Coronary artery (tissue), 2 donors: ENCODE results near the gene ARHGEF2.

Experiments used
- DNase-seq: peaks from one replicate; pipeline ENCODE4 v3.0.0-alpha.2; 2017; ENCODE audit warnings: low spot score
- H3K27ac ChIP-seq, 2 donors: fragments of 200-600 bp; sonication (generic); one replicate each; pipeline ENCODE4 v1.5.1; 2016 to 2019
- H3K4me3 ChIP-seq: fragments of 200-600 bp; sonication (generic); 2 replicates; pipeline ENCODE4 v1.5.1; 2016; ENCODE audit warnings: mild to moderate bottlenecking, moderate library complexity
- TF ChIP-seq, protein P1 (sequence below): fragments of 200-600 bp; sonication (generic); IDR thresholded peaks from one replicate; pipeline ENCODE4 v1.5.1; 2019; ENCODE audit warnings: antibody characterized with exemption

Gene ARHGEF2

DNA sequence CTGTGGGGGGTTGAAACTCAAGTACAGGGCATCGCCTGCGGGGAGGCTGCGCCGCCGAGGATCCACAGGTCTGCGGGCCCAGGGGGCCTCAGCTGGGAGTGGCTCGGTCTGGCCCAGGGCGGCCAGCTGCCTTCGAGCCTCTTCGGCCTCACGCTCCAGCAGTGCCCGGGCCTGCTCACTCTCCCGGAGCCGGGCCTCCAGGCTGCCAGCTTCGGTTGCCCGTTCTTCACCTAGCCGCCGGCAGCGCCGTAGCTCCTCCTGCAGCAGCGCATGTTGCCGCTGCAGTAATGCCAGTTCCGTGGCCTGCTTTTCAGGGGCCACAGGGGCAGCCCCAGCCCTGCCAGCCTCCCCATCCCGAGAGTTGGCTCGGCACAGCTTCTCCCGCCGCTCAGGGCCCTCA, 27.5 kb downstream of the ARHGEF2 start:
- DNase-seq, result no peak
- H3K27ac ChIP-seq, result no peak overlapping the region
- TF ChIP-seq, protein P1, sequence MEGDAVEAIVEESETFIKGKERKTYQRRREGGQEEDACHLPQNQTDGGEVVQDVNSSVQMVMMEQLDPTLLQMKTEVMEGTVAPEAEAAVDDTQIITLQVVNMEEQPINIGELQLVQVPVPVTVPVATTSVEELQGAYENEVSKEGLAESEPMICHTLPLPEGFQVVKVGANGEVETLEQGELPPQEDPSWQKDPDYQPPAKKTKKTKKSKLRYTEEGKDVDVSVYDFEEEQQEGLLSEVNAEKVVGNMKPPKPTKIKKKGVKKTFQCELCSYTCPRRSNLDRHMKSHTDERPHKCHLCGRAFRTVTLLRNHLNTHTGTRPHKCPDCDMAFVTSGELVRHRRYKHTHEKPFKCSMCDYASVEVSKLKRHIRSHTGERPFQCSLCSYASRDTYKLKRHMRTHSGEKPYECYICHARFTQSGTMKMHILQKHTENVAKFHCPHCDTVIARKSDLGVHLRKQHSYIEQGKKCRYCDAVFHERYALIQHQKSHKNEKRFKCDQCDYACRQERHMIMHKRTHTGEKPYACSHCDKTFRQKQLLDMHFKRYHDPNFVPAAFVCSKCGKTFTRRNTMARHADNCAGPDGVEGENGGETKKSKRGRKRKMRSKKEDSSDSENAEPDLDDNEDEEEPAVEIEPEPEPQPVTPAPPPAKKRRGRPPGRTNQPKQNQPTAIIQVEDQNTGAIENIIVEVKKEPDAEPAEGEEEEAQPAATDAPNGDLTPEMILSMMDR, result no peak
- no peak overlapping the region for H3K4me3 ChIP-seq

DNA sequence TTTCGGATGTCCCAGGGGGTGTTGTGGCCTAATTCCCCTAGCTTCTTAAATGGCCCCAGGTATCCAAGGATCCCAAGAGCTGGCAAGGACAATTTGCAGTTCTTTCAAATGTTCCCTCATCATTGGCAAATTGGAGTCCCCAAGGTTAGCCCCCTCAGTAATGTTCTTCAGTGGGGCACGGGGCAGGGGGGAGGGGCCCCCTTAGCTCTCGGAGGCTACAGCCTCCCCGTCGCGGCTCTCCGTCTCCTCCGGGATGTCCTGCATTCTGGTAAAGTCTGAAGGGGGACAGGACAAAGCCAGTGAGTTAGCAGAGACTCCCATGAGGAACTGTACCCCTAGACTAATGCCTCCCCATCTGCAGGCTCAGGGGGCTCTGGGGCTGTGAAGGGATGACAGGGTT, 30.6 kb downstream of the ARHGEF2 start:
- TF ChIP-seq, protein P1, result no peak
- no peak overlapping the region for H3K4me3 ChIP-seq
- DNase-seq, result no peak
- H3K27ac ChIP-seq, result no peak overlapping the region

DNA sequence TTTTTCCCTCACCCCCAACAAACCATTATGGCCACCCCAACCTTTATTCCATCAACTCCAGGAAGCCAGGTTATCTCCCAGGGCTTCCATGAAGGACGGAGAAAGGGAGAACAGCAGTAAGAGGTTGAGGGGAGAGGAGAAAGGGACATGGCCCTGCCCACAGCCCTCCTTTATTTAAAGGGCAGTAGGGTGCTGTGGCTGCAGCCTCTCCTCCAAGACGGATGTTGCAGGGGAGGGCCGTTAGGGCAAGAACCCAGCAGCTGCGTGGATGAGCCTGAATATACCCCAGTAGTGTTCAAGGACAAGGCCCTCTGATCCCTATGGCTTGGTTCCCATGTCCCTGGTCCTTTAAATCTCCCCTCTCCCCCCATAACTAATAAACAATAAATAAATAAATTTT, 31.1 kb downstream of the ARHGEF2 start:
- no peak for DNase-seq
- TF ChIP-seq, protein P1, result no peak
- Histone ChIP-seq H3K4me3 (no peak overlapping the region), H3K27ac (no peak overlapping the region)

DNA sequence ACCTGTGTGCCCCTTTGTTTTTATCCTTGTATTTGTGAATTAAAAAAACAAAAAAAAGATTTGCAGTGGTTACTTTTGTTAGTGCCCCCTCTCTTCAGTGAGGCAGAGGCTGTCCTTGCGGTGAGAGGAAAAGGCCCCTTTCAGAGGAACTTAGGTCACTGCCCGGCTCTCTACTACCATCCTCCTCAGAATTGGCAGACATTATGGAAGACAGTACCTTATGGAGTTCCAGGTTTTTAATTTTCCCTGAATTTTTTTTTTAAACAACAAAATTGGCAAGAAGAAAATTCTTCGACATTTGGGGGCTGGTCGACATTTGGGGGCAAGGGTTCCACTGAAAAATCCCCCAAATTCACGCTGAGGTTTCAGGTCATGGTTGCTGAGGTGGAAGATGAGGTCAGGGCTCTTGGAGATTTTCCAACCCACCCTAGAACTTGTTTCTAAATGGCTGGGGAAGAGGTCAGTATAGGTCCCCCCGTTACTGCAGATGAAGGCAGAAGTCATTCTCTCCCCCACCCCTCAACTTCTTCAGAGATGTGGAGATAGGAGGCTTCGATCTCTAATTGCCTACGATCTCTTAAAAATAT, 31.6 kb downstream of the ARHGEF2 start:
- TF ChIP-seq, protein P1, result no peak
- no peak for DNase-seq
- Histone ChIP-seq H3K27ac (no peak overlapping the region), H3K4me3 (no peak overlapping the region)

DNA sequence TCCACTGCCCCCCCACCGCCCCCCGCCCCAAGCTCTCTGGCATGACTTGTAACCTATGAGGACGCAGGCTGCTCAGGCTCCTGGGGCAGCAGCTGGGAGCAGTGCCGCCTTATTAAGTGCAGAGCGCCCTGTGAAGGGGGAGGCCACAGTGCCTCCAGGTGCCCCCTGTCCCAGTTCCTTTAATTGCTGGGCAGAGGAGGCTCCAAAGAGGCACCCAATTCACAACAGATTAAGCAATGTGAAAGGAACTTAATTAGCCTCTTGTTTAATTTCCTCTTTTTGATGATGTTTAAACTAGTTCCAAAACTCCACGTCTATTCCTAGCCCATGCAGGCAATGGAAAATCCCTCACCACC, 33.9 kb downstream of the ARHGEF2 start:
- Histone ChIP-seq H3K27ac (peak overlapping the region in 1 of 2 donors; percentile 60), H3K4me3 (no peak overlapping the region)
- no peak for DNase-seq
- TF ChIP-seq, protein P1, result no peak

DNA sequence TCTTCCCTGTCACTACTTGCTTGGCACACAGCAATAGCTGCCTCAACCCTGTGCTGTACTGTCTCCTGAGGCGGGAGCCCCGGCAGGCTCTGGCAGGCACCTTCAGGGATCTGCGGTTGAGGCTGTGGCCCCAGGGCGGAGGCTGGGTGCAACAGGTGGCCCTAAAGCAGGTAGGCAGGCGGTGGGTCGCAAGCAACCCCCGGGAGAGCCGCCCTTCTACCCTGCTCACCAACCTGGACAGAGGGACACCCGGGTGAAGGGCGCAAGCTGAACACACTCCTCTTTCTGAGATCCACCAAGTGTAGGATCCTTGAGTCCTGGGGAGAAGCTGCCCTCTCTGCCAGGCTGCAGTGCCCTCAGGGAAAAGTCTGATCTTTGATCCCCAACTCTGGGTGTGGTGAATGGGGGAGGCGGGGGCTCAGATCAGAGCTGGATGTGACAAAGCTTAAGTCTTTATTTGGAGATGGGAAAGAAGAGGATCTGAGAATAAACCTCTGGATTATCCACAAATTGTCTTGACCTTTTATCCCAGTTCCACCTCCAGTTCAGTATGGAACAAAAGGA, 35.7 kb downstream of the ARHGEF2 start:
- H3K27ac ChIP-seq, result peak overlapping the region in 1 of 2 donors; percentile 84
- TF ChIP-seq, protein P1, result no peak
- no peak overlapping the region for H3K4me3 ChIP-seq

DNA sequence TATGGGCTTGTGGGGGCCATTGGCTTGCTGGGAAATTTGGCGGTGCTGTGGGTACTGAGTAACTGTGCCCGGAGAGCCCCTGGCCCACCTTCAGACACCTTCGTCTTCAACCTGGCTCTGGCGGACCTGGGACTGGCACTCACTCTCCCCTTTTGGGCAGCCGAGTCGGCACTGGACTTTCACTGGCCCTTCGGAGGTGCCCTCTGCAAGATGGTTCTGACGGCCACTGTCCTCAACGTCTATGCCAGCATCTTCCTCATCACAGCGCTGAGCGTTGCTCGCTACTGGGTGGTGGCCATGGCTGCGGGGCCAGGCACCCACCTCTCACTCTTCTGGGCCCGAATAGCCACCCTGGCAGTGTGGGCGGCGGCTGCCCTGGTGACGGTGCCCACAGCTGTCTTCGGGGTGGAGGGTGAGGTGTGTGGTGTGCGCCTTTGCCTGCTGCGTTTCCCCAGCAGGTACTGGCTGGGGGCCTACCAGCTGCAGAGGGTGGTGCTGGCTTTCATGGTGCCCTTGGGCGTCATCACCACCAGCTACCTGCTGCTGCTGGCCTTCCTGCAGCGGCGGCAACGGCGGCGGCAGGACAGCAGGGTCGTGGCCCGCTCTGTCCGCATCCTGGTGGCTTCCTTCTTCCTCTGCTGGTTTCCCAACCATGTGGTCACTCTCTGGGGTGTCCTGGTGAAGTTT, 36.4 kb downstream of the ARHGEF2 start:
- no peak for DNase-seq
- Histone ChIP-seq H3K4me3 (peak overlapping the region; percentile 0), H3K27ac (peak overlapping the region; percentile 46 to 84)
- TF ChIP-seq, protein P1, result no peak

More for the DNA sequence above, 35.7 kb downstream of the ARHGEF2 start:
- DNase-seq, result no peak
